ENCODE results near the gene PCLO.
A peak's percentile ranks its signal among the peaks of the same experiment; 100 is the strongest.

DNA sequence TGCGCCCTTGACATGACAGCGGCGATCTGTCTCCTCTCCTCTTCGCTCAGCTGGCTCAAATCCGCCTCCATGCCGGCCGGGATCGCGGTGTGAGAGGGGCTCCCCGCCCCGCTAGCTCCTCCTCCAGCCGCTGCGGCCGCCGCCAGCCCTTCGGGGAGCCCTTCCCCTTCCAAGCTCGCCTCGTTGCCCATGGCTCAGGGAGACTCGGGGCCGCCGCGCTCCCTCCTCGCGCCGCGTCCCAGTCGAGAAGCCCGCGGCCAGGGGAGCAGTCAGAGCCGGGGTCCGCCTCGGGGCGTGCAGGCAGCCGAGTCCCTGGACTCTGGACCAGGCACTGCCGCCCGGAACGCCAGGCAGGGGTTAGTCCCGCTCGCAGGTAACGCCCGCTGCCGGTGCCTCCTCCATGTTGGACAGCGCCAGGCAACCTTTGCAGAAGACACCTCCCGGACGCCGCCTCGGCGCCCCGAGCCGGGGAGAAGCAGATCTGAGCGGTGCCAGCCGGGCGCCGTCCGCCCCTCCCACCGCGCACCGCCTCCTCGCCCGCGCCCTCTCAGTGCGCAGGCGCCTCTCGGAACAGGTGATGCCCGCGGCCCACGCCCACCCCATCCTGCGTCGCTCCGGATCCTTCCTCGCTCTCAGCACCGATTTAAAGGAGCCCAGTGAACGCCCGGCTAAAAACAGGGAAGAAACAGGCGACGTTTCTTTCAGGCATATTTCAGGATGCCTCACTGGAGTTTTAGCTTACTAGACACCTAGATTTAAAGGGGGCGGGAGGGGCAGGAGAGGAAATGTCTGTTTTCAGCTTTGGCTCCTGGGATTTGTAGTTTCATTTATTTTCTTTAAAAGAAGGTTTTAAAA is at the start of gene PCLO:
- TF ChIP-seq, protein P1, sequence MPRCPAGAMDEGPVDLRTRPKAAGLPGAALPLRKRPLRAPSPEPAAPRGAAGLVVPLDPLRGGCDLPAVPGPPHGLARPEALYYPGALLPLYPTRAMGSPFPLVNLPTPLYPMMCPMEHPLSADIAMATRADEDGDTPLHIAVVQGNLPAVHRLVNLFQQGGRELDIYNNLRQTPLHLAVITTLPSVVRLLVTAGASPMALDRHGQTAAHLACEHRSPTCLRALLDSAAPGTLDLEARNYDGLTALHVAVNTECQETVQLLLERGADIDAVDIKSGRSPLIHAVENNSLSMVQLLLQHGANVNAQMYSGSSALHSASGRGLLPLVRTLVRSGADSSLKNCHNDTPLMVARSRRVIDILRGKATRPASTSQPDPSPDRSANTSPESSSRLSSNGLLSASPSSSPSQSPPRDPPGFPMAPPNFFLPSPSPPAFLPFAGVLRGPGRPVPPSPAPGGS (IDR thresholded peaks at IDR 0.05) = peak; percentile 55; the same call in 1 of the 3 replicates
- TF ChIP-seq, protein P2, sequence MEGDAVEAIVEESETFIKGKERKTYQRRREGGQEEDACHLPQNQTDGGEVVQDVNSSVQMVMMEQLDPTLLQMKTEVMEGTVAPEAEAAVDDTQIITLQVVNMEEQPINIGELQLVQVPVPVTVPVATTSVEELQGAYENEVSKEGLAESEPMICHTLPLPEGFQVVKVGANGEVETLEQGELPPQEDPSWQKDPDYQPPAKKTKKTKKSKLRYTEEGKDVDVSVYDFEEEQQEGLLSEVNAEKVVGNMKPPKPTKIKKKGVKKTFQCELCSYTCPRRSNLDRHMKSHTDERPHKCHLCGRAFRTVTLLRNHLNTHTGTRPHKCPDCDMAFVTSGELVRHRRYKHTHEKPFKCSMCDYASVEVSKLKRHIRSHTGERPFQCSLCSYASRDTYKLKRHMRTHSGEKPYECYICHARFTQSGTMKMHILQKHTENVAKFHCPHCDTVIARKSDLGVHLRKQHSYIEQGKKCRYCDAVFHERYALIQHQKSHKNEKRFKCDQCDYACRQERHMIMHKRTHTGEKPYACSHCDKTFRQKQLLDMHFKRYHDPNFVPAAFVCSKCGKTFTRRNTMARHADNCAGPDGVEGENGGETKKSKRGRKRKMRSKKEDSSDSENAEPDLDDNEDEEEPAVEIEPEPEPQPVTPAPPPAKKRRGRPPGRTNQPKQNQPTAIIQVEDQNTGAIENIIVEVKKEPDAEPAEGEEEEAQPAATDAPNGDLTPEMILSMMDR (IDR thresholded peaks at IDR 0.05) = no peak
- TF ChIP-seq, protein P3, sequence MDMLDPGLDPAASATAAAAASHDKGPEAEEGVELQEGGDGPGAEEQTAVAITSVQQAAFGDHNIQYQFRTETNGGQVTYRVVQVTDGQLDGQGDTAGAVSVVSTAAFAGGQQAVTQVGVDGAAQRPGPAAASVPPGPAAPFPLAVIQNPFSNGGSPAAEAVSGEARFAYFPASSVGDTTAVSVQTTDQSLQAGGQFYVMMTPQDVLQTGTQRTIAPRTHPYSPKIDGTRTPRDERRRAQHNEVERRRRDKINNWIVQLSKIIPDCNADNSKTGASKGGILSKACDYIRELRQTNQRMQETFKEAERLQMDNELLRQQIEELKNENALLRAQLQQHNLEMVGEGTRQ (IDR thresholded peaks at IDR 0.05) = peak; percentile 59
- TF ChIP-seq BHLHE40 (IDR thresholded peaks at IDR 0.05; ENCODE audit: low read depth, low read length) (no peak), CEBPB (IDR thresholded peaks at IDR 0.05) (no peak), POLR2A (IDR thresholded peaks at IDR 0.05; ENCODE audit: low read length) (peak; percentile 79), EP300 (IDR thresholded peaks at IDR 0.05) (no peak), HOXB13 (CRISPR knock-in tag; IDR thresholded peaks at IDR 0.05; ENCODE audit: low read depth) (no peak)
- TF ChIP-seq, protein P4, sequence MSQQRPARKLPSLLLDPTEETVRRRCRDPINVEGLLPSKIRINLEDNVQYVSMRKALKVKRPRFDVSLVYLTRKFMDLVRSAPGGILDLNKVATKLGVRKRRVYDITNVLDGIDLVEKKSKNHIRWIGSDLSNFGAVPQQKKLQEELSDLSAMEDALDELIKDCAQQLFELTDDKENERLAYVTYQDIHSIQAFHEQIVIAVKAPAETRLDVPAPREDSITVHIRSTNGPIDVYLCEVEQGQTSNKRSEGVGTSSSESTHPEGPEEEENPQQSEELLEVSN (IDR thresholded peaks at IDR 0.05; ENCODE audit: borderline replicate concordance, low read depth) = peak; percentile 58; the same call in 1 of the 2 replicates

Data from A549 (cell line).